GM19468 (cell line): ENCODE results near the gene ST3GAL3.
A peak's percentile ranks its signal among the peaks of the same experiment; 100 is the strongest.
"Not testable (repeated sequence)": the region's sequence is repeated elsewhere in the genome, so short reads cannot be mapped to it uniquely, and the experiment has no call there.

ENCODE experiments used
- ATAC-seq: cut with Tn5 transposase; IDR thresholded peaks from one replicate; pipeline ENCODE4 v1.9.1; 2021; ENCODE audit warnings: mild to moderate bottlenecking, moderate library complexity, moderate number of reproducible peaks; ENCODE audit not compliant: unreplicated experiment; ENCODE audit errors: extremely low read depth

The ST3GAL3 gene

DNA sequence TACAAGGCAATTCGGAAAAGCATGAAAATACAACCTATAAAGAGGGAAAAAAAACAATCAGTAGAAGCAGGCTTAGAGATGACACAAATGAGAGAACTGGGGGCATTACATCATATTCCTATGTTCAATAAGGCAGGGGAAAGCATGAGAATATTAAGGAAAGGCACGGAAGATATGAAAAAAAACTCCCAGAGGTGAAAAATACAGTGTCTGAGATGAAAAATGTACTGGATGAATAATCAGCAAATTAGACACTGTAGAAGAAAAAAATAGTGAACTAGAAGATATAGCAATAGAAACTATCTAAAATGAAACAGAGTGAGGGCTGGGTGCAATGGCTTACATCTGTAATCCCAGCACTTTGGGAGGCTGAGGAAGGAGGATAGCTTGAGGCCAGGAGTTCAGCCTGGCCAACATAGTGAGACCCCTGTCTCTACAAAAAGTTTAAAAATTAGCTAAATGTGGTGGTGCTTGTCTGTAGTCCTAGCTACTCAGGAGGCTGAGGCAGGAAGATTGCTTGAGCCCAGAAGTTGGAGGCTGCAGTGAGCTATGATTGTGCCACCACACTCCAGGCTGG lies 101.8 kb downstream of the ST3GAL3 start:
- no peak for ATAC-seq

DNA sequence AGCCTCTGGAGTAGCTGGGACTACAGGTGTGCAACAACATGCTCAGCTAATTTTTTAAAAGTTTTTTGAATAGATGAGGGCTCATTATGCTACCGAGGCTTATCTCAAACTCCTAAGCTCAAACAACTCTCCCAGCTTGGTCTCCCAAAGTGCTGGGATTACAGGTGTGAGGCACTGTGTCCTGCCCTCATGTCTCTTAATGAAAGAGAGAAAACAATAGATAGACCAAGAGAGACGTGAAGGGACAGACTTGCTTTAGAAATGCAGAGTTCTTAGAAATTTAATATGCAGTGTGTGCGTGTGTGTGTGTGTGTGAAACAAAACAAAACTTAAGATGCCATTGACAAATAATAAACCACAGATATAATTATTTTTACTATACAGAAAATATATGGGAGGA lies 105.2 kb downstream of the ST3GAL3 start:
- ATAC-seq, result no peak

DNA sequence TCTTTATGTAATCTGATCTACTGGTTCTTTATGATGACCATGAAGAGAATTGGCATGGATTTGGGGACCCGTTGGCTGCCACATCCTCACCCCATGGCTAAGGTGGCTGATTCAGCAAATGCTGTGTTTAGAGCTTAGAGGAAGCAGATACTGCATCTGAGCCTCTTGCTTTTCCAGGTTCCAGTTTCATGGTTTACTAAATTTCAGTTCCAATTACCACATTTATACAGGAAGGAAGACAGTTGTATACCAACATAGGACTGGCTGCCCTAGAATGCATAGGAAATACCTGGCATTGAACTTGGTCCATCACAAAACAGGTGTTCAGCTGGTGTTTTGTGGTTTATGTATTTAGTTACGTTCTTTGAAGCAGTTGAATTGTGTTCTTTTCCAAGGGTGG lies 107.1 kb downstream of the ST3GAL3 start:
- no peak for ATAC-seq

DNA sequence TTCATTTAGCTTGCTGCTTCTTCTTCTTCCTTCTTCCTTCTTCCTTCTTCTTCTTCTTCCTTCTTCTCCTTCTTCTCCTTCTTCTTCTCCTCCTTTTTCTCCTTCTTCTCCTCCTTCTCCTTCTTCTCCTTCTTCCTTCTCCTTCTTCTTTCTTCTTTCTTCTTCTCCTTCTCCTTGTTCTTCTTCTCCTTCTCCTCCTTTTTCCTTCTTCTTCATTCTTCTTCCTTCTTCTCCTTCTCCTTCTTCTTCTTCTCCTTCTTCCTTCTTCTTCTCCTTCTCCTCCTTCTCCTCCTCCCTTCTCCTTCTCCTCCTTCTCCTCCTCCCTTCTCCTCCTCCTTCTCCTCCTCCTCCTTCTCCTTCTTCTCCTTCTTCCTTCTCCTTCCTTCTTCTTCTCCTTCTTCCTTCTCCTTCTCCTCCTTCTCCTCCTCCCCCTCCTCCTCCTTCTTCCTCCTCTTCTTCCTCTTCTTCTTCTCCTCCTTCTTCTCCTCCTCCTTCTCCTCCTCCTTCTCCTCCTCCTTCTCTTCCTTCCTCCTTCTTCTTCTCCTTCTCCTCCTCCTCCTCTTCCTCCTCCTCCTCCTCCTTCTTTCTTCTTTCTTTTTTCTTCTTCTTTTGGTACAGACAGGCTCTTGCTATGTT lies 110.1 kb downstream of the ST3GAL3 start:
- ATAC-seq, result no peak

DNA sequence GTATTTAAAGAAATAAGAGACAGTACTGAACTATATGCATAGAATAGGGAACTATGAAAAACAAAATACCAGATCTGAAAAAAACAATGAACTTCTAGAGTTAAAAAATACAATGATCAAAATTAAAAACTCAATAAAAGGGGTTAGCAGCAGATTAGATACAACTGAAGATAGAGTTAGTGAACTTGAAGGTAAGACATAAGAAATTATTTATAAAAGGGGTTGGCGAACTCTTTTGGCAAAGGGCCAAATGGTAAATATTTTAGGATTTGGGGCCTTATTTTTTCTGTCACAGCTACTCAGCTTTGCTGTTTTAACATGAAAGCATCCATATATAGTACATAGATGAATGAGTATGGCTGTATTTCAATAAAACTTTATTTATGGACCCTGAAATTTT lies 111.4 kb downstream of the ST3GAL3 start:
- no peak for ATAC-seq

DNA sequence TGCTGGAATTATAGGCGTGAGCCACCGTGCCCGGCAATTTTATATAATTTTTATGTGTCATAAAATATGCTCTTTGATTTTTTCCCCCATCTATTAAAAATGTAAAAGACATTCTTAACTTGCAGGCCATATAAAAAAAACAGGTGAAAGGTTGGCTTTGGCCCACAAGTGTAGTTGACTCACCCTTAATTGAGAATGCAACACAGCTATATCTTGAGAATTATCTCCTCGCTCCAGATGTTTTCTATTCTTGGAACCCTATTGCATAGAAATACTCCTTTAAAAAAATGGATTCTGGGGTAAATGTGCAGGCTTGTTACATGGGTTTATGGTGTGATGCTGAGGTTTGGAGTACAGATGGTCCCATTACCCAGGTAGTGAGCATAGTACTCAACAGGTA lies 112.0 kb downstream of the ST3GAL3 start:
- no peak for ATAC-seq

DNA sequence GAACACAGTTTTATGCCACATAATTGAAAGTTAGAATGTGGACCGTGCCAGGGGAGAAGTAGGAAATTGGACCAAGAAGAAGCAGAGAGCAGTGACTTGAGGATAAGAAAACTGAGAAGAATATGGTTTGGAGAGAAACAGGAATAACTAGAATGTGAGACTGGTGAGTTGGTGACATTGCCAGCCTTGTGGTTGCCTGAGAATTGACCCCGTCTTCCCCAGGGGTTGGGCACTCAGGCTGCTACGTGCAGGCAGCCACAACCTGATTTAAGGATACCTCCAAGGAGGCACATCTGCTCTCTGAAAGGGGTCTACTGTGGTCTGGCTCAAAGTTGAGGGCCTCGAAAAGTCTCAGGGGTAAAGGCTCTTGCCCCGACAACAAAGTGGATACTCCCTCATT lies 114.1 kb downstream of the ST3GAL3 start:
- ATAC-seq, result no peak

DNA sequence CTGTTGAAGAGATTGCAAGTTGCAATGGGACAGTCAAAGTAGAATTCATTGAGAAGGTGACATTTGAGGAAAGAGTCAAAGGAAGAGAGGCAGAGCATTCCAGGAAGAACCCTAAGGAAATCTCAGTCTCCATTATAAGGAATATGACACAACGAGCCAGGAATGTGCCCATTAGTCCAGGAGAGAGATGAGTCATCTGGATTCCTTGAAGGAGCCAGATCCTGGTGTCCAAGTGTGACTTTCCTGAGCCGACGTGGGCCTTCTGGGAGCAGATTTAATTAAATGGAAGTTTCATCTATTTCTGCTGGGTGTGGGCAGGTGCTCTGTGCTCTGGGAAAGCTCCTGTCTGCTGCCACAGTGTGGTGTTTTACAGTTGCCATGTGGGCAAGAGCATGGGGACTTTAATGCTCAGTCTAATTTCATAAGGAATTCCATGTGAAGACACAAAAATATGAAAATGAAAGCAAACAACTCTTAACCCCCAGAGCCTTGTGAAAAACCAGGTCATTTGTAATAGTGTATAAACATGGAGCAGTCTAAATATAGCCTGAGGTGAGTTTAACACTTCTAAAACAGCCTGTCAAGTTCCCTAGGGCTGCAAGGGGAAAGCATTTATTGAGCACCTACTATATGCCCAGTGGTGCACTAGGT lies 114.8 kb downstream of the ST3GAL3 start:
- no peak for ATAC-seq

DNA sequence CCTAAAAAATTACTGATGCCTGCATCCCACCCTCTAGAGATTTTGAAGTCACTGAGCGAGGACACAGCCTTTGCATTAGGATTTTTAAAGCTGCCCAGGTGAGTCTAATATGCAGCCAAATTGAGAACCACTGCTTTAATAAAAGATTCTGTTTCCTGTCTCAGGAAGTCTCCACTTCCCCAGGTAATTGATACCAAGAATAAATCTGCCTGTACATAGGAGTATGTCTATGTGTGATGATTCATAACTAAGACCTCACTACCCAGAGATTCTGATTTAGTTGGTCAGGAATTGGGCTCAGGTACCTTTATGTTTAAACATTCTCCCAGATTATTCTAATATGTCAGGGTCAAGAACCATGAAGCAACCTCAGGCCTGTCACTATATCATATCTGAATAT lies 117.5 kb downstream of the ST3GAL3 start:
- ATAC-seq, result no peak

DNA sequence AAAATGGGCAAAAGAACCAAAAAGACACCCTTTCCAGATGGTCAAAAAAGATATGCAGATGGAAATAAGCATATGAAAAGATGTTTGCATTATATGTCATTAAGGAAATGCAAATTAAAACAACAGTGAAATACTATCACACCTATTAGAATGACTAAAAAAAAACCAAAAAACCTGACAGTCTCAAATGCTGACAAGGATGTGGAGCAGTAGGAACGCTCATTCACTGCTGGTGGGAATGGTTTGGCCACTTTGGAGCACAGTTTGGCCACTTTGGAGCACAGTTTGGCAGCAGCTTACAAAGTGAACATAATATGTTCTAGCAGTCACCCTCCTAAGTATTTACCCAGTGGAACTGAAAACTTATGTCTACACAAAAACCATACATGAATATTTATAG lies 121.2 kb downstream of the ST3GAL3 start:
- ATAC-seq, result no peak

DNA sequence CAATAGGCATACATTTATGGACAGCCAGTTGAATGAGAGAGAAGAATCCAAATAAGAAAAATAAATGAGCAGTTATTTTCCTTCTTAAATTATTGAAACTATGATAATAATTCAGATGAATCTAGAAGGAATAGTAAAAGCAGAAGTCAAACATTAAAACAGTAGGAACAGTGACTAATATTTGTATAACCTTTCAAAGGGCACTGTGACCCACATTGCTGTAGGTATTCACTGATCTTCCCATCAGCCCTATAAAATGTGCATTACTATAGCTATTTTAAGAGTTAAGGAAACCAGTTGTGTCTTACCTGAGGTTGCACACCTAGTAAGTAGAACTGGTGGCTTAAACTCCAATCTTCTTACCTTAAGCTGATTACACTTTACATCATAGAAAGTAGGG lies 123.5 kb downstream of the ST3GAL3 start:
- no peak for ATAC-seq

DNA sequence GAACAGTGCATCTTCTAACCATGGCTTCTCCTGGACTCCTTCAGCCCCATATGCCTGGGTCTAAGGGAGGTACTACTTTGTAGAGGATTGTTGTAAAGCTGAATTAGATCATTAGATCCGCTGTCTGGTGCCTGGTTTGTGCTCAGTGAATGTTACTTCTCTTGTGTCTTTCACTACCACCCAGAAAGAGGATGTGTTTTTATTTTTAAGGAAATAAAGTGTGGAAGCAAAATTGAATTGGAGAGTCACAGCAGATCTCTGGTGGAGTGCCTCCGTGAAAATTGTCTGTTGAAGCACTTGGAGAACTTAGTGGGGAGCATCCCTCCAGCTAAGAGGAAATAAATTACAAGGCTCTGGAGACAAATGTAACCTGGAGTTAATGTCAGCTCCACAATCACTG lies 124.5 kb downstream of the ST3GAL3 start:
- no peak for ATAC-seq

DNA sequence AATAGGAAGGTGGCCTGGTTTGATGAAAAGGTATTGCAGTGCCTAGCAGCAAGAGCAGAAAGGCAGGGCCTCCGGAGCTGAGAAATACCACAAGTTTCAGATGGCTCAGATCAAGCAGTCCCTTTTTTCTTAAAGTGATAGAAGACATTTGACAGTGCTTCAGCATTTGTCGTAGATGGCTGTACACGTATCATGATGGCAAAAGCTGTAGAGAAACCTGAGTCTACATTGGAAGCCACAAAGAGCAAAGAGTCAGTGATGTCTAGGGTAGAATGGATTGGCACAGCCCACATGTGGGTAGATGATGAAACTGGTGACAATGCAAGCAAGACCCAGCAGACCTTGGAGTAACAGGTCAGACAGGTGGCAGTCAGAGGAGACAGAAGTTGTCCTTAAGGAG lies 124.9 kb downstream of the ST3GAL3 start:
- ATAC-seq, result no peak

DNA sequence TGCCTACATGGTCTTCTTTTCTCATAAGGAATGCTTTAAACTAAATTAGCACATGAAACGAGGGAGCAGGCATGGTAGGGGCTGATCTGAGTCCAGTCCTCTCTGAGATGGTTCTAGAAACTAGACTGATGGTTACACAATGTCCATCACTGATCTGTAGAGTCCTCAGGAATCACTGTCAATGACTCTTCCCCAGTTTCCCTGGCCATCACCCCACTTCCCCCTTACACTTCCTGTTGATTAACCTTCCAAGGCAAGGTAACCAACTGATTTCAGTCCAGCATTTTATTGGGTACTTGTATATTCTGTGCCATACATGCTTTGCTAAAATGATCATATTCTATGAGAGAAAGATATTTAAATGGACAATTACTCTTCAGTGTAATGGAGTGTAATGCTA lies 125.7 kb downstream of the ST3GAL3 start:
- no peak for ATAC-seq

DNA sequence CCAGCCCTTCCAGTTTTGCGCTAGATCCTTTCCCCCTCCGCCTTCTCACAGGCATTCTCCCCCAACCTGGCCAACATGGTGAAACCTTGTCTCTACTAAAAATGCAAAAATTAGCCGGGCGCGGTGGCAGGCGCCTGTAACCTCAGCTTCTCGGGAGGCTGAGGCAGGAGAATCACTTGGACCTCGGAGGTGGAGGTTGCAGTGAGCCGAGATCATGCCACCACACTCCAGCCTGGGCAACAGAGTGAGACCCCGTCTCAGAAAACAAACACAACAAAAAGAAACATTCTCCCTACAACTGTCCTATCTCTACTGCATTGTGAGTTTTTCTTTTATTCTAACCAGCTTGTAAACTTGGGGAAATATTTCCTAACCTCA lies 126.6 kb downstream of the ST3GAL3 start:
- not testable (repeated sequence) for ATAC-seq

DNA sequence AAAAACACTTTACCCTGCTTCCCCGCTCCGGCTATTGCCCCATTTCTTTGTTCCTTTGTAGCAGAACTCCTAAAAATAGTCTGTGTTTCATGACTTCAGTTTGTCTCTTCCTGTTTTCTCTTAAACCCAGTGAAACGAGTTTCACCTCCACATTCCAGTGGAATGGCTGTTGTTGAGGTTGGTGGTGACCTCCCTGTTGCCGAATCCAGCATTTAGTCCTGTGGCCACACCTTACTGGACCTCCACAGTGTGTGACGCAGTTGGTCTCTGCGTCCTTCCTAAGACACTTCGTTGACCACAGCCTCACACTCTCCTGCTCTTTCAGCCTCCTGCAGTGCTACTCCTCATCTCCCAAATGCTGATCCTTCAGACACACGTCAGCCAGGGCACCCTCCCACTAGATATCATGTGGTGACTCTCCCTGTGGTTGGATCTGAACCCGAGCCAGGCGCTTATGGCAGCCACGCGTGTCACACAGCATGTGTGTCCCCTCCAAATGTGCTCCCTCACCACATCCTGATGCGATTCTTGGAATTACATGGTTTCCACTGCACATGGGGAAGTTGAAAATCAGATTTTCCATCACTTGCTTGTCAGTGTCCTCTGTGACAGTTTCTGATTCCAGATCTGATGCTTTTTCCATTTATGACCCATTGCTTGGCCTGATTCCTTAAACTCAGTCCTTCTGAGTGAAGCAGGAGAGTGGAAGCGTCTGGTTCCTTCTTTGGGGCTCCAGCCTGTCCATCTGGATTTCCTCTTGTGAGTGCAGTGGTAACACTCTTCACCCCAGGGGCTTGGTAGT lies 127.1 kb downstream of the ST3GAL3 start:
- ATAC-seq, result no peak

DNA sequence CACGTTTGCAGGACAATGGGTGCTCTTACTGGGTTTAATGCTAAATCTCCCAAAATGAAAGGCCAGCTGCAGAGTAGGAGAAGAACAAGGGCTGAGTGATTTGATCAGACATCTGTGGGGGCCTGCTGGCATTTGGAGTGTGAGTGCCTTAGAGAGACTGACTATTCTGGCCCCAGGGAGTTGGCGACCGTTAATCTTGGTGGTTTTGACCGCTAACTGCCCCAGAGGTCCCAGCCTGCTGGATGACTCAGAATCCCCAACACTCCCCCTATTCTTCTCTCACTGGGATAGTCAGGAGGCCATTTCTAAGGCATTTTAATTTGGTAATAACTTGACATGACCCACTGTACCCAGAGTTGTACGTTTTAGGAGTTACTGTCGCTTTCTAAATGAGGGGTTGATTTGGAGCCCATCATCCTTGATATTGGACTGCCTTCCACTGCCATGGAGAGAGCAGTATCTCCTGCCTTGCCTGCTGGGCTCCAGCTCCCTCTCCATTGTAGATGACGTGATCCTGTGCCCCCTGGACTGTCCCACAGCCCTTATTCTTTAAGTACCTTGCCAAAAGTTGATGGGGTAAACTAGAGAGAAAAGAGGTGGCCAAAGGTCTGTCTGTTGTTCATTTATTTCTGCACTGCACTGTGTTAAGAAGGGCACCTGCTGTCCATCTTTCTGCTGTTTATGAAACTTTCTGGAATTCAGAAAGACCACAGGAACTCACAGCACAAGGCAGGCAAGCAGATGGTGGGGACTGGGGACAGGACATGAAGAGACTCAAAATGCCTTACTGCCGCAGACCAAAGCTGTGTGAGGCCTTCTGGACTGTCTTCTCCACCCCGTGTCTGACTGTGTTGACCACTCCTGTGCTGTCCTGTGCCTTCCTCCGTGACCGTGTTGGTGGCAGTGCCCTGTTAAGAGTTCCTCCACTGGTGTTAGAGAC lies 128.0 kb downstream of the ST3GAL3 start:
- ATAC-seq, result no peak

DNA sequence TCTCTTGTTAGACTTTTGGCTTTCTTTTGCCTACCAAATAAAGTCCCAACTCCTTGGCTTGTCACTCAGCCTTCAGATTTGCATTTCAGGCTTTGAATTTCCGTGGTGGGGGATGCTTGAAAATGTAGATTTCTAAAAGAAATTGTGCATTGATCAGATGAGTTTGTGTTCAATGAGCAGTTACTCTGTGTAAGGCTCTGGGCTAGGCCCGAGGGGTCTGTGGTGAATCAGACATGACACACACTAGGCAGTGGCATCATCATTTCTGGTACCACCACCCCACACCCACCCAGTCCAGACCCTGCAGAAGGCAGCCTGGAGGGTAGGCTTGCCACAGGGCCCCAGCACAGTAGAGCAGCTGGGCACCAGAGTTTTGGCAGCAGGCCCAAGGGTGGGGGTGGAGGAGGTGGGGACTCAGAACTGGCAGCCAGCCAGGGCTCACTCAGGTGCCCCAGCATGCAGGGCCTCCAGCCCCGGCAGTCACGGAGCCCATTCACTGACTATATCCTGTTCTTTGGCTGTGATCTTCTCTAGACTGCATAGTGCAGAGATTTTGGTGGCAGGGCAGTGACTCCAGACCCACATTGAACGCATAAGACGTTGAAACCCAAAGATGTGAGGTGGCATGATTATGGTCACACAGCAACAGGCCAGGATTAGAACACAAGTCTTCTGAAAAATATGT lies 129.1 kb downstream of the ST3GAL3 start:
- peak; percentile 62 for ATAC-seq

DNA sequence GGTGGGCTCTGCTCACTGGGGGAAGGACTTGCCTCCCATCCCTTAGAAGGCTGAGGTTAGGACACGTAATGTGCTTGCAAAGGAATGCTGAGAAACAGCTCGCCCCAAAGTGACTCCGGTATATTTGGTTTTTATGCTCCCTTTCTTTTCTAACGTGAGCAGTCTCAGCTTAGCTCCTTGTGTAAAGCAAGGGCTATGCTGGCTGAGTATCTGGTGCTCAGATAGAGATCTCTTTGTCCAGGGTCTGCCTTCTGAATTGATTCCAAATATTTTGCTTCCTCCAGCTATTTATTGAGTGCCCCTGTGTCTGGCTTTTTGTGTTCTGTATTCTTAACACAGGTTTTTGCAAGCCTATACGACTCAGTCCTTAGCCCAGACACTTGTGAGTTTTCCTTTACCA lies 131.7 kb downstream of the ST3GAL3 start:
- ATAC-seq, result no peak
